GM23248 (cell line): ENCODE results near the gene ITGA6. TPM values are rescaled to one million over a fixed set of nuclear protein-coding genes. Genes with fewer than 3 reads are reported as not detected.

Experiments
- DNase-seq: peaks from one replicate; pipeline ENCODE4 v3.0.0-alpha.2; 2015
- H2AFZ ChIP-seq: fragments of 200-600 bp; sonication (generic); 2 replicates; pipeline ENCODE4 v1.6.1; 2016; ENCODE audit warnings: antibody characterized with exemption
- H3F3A ChIP-seq: fragments of 200-600 bp; sonication (generic); 2 replicates; pipeline ENCODE4 v1.6.1; 2016; ENCODE audit warnings: mild to moderate bottlenecking, antibody characterized with exemption, mixed run types; ENCODE audit not compliant: insufficient read depth
- H3K27ac ChIP-seq: fragments of 200-600 bp; sonication (generic); 2 replicates; pipeline ENCODE4 v1.5.1; 2016; ENCODE audit warnings: mild to moderate bottlenecking
- H3K27me3 ChIP-seq: fragments of 200-600 bp; sonication (generic); replicated peaks from 2 replicates; pipeline ENCODE4 v1.6.1; 2016; ENCODE audit warnings: mild to moderate bottlenecking; ENCODE audit not compliant: insufficient read depth
- H3K36me3 ChIP-seq: fragments of 200-600 bp; sonication (generic); 2 replicates; pipeline ENCODE4 v1.6.1; 2016; ENCODE audit warnings: low read depth, mild to moderate bottlenecking
- H3K4me1 ChIP-seq: fragments of 200-600 bp; sonication (generic); 2 replicates; pipeline ENCODE4 v1.6.1; 2016; ENCODE audit warnings: mild to moderate bottlenecking; ENCODE audit not compliant: insufficient read depth
- H3K4me2 ChIP-seq: fragments of 200-600 bp; sonication (generic); one replicate; pipeline ENCODE4 v1.6.1; 2016; ENCODE audit warnings: mild to moderate bottlenecking; ENCODE audit not compliant: unreplicated experiment
- H3K4me3 ChIP-seq: fragments of 200-600 bp; sonication (generic); 2 replicates; pipeline ENCODE4 v1.5.1; 2016; ENCODE audit warnings: mild to moderate bottlenecking
- H3K79me2 ChIP-seq: fragments of 200-600 bp; sonication (generic); 2 replicates; pipeline ENCODE4 v1.6.1; 2016; ENCODE audit warnings: mild to moderate bottlenecking; ENCODE audit not compliant: insufficient read depth
- H3K9ac ChIP-seq: fragments of 200-600 bp; sonication (generic); 2 replicates; pipeline ENCODE4 v1.6.1; 2016; ENCODE audit warnings: mild to moderate bottlenecking
- H3K9me2 ChIP-seq: fragments of 200-600 bp; sonication (generic); 2 replicates; pipeline ENCODE4 v1.6.1; 2016; ENCODE audit warnings: mixed run types, mild to moderate bottlenecking, moderate library complexity; ENCODE audit not compliant: insufficient read depth
- H3K9me3 ChIP-seq: fragments of 200-600 bp; sonication (generic); one replicate; pipeline ENCODE4 v1.6.1; 2017; ENCODE audit warnings: low read depth
- H4K20me1 ChIP-seq: fragments of 200-600 bp; sonication (generic); 2 replicates; pipeline ENCODE4 v1.6.0; 2016; ENCODE audit not compliant: insufficient read depth
- EZH2 ChIP-seq: fragments of 200-600 bp; sonication (generic); IDR thresholded peaks from 2 replicates; pipeline ENCODE4 v1.6.1; 2018; ENCODE audit warnings: antibody characterized with exemption, mild to moderate bottlenecking; ENCODE audit not compliant: insufficient read depth, poor library complexity, severe bottlenecking
- EZH2phosphoT487 ChIP-seq: fragments of 200-600 bp; sonication (generic); IDR thresholded peaks from 2 replicates; pipeline ENCODE4 v1.6.1; 2018; ENCODE audit warnings: antibody characterized with exemption, moderate library complexity, mild to moderate bottlenecking, low read depth; ENCODE audit not compliant: insufficient read depth
- WGBS, 2 experiments: methylation state at CpG; one replicate each; pipeline ENCODE4 v1.1.6; 2015 to 2017; ENCODE audit warnings: low lambda C conversion rate in 2 of 2, low coverage in 1 of 2; ENCODE audit errors: missing lambda C conversion rate in 2 of 2; 5-methylcytosine and 5-hydroxymethylcytosine counted together
- in situ Hi-C: fragments of 300-500 bp; cut with MboI; formaldehyde crosslinking; loops from 2 replicates; pipeline ENCODE4 v1.15.0; 2020
- polyA plus RNA-seq: library from polyadenylated mRNA; unstranded; fragments of >200 nt; fragmentation: Nextera tagmentation; extraction: Ambion mirVana; gene quantifications from 2 replicates; pipeline ENCODE4 v1.2.1, GENCODE V29; 2016
- total RNA-seq: library from RNA; depleted of rRNA; stranded (reverse); fragments of >200 nt; shearing (Covaris generic); gene quantifications from 2 replicates; pipeline ENCODE4 v1.2.3, GENCODE V29; 2014

The ITGA6 gene
- total and polyA plus RNA-seq, 2 experiments from 2014 or later = 20.3 to 45.4 TPM

DNA sequence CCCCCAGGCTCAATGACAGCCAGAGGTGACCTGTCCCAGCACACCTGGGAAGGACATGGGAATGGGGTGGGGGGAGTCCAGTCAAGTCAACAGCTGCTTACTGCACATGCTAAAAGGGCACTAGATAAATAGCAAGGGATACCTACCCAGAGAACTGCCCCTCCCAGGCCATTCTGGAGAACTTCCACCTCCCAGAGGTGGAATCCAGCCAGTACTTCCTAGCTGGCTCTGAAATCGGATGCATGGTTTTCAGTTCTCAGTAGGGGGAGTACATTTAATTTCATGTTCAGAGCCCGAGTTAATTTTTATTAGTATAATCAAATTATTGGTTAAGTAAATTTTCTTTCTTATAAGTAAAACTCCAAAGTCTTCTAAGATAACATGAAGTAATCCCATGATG is 28.9 kb upstream of the ITGA6 start:
- Histone ChIP-seq H3K4me2 (no peak overlapping the region), H3K4me3 (no peak overlapping the region), H3K9me3 (no peaks in the 10 kb centered on the region), H3K27me3 (no peaks in the 10 kb centered on the region), H3K36me3 (no peaks in the 10 kb centered on the region), H3K27ac (no peak overlapping the region), H3K4me1 (0 out of 2 replicates have a peak, but pooled peaks cover 5% of the 10 kb centered on the region), H3K9ac (no peak overlapping the region), H3F3A (no peaks in the 10 kb centered on the region), H3K9me2 (no peaks in the 10 kb centered on the region), H4K20me1 (no peaks in the 10 kb centered on the region), H3K79me2 (no peaks in the 10 kb centered on the region), H2AFZ (no peak overlapping the region)
- 59 to 69% methylated on average over 2 of the region's 2 CpGs for WGBS, 2 experiments
- in situ Hi-C loops = no loop called here
- TF ChIP-seq EZH2 (no peak), EZH2phosphoT487 (no peak)
- DNase-seq = no peak

DNA sequence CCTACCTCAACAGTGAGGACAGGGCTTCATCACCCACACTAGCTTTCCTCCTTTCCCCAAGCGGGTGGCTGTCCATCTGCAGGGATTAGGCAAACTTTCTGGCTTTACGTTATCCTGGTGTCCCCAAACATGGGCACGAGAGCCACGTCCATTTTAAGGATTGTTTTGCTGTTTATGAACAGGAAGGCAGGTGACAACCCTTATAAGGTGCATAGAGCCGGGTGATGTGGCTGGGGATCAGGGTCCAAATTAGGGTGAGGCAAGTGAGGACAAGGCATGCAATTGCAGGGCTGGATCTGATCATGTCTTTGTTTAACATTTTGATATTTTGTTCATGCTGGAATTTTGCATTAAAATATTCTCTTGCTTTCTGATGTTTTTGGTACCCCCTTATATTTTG is 27.6 kb upstream of the ITGA6 start:
- Histone ChIP-seq H3F3A (peaks cover 4% of the 10 kb centered on the region; the same call in 1 of the 2 replicates), H3K9ac (no peak overlapping the region), H3K4me3 (no peak overlapping the region), H2AFZ (no peak overlapping the region), H3K9me2 (no peaks in the 10 kb centered on the region), H3K27me3 (no peaks in the 10 kb centered on the region), H3K79me2 (no peaks in the 10 kb centered on the region), H4K20me1 (no peaks in the 10 kb centered on the region), H3K27ac (no peak overlapping the region), H3K4me2 (no peak overlapping the region), H3K4me1 (peaks cover 13% of the 10 kb centered on the region), H3K9me3 (no peaks in the 10 kb centered on the region), H3K36me3 (no peaks in the 10 kb centered on the region)
- WGBS, 2 experiments = 71 to 77% methylated on average over 5 of the region's 5 CpGs
- no peak for TF ChIP-seq EZH2
- no peak for TF ChIP-seq EZH2phosphoT487
- in situ Hi-C loops = no loop called here
- no peak for DNase-seq

DNA sequence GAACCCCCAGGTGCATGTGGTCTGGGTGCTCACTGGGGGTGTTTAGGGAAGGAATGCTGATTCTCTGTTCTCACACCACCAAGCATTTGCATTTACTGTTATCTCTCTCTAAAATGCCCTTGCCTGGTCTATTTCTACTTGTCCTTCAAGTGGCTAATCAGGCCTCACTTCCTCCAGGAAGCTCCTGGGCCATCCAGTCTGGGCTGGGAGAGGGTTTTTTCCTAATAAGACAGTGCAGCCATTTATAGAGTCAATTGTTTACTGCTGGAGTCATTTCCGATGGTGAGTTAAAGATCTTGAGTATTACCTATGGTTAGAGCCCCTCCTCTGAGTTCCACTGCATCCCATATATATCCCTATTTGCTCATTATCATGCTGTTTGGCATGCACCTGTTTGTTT is 25.2 kb upstream of the ITGA6 start:
- Histone ChIP-seq H3K79me2 (no peaks in the 10 kb centered on the region), H3K4me3 (no peak overlapping the region), H3K4me1 (peaks cover 27% of the 10 kb centered on the region), H4K20me1 (no peaks in the 10 kb centered on the region), H3K4me2 (no peak overlapping the region), H3K27ac (no peak overlapping the region), H3K27me3 (no peaks in the 10 kb centered on the region), H3K9ac (no peak overlapping the region), H3K9me3 (no peaks in the 10 kb centered on the region), H3K36me3 (no peaks in the 10 kb centered on the region), H2AFZ (no peak overlapping the region), H3K9me2 (no peaks in the 10 kb centered on the region), H3F3A (peaks cover 12% of the 10 kb centered on the region)
- in situ Hi-C loops = no loop called here
- DNase-seq = no peak
- WGBS, 2 experiments = 76 to 83% methylated on average over 1 of the region's 1 CpG
- TF ChIP-seq EZH2phosphoT487 (no peak), EZH2 (no peak)

DNA sequence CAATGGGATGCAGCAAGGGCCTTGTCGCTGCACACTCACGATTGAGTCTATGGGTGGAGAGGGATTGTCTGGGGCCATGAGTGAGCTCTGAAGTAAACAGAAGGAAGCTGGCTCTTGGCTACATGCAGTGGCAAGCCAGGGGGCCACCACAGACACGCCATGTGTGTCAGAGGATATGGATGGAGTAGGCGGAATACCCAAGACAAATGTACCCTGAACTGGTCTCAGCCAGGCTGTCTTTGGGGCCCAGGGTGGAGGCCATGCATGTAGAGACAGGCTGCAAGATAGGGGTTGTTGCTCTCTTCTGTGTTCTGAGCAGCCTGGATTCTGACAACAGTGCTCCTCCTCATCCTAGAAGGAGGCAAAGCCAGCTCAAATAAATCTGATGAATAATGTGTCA is 24.0 kb upstream of the ITGA6 start:
- DNase-seq = no peak
- 91 to 96% methylated on average over 4 of the region's 4 CpGs for WGBS, 2 experiments

More for the DNA sequence above, 24.0 kb upstream of the ITGA6 start:
- H3F3A ChIP-seq = peaks cover 12% of the 10 kb centered on the region
- no peak overlapping the region for H3K27ac ChIP-seq
- H3K4me3 ChIP-seq = no peak overlapping the region
- peaks cover 28% of the 10 kb centered on the region for H3K4me1 ChIP-seq
- no peaks in the 10 kb centered on the region for H3K79me2 ChIP-seq
- H3K9me2 ChIP-seq = no peaks in the 10 kb centered on the region
- H3K36me3 ChIP-seq = no peaks in the 10 kb centered on the region
- H3K4me2 ChIP-seq = no peak overlapping the region
- in situ Hi-C loops = no loop called here
- H4K20me1 ChIP-seq = no peaks in the 10 kb centered on the region
- no peak for TF ChIP-seq EZH2phosphoT487
- TF ChIP-seq EZH2 = no peak
- H3K9ac ChIP-seq = no peak overlapping the region
- no peaks in the 10 kb centered on the region for H3K27me3 ChIP-seq
- H2AFZ ChIP-seq = no peak overlapping the region
- H3K9me3 ChIP-seq = no peaks in the 10 kb centered on the region
